ENCODE measurements around the gene CYFIP2.

Gene CYFIP2

GRCh38 chr5:157267761-157268480 lies 2.0 kb downstream of the CYFIP2 start:
- H3K36me3 Mint-ChIP-seq (ENCODE audit: insufficient read depth), result peaks cover 55% of the 10 kb centered on the region

DNA sequence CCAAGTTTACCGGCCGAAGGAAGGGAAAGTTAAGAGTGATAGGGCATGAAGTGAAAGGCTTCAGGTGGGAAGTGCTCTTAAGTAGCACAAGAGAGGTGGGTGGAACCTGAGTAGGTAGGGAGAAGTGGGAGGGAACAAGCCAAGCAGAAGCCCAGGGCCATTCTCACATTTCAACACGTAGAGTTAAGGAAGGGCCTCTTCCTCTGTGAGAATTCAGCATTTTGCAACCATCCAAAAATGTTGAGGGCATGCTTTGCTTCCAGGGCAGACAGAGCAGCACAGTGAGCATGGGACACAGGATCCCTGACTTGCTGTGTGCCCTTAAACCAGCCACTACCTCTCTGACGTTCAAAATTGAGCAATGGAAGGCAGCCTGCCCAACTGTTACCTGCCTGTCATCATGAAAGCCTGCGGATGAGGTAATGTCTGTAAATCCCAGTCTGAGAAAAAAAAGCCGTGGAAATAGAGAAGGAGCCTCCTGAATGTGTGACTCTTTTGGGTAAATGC lies 3.3 kb downstream of the CYFIP2 start:
- Mint-ChIP-seq H3K27ac (peak overlapping the region; percentile 96 to 98), H3K4me1 (ENCODE audit: low read depth in 2 of 2) (peaks cover 75 to 76% of the 10 kb centered on the region in 2 donors), H3K4me3 (peak overlapping the region; percentile 84 to 93), H3K27me3 (no peaks in the 10 kb centered on the region), H3K9me3 (no peaks in the 10 kb centered on the region), H3K36me3 (ENCODE audit: insufficient read depth) (peaks cover 61% of the 10 kb centered on the region)
- ATAC-seq (replicated peaks), result no peak
- DNase-seq, result no peak

More at GRCh38 chr5:157267761-157268480, 2.0 kb downstream of the CYFIP2 start:
- Mint-ChIP-seq H3K4me1 (ENCODE audit: low read depth in 2 of 2) (peaks cover 69% of the 10 kb centered on the region in 2 donors), H3K27ac (peak overlapping the region; percentile 96 to 98), H3K9me3 (no peaks in the 10 kb centered on the region), H3K27me3 (no peaks in the 10 kb centered on the region), H3K4me3 (peak overlapping the region; percentile 84 to 93)
- DNase-seq, result no peak
- ATAC-seq (replicated peaks), result no peak

GRCh38 chr5:157269761-157270272 lies 3.9 kb downstream of the CYFIP2 start:
- peaks cover 75 to 76% of the 10 kb centered on the region in 2 donors for H3K4me1 Mint-ChIP-seq (ENCODE audit: low read depth in 2 of 2)
- no peaks in the 10 kb centered on the region for H3K9me3 Mint-ChIP-seq
- H3K36me3 Mint-ChIP-seq (ENCODE audit: insufficient read depth), result peaks cover 59% of the 10 kb centered on the region
- ATAC-seq (replicated peaks) (no peak), DNase-seq (no peak)
- H3K27ac Mint-ChIP-seq, result peak overlapping the region; percentile 96 to 98
- H3K27me3 Mint-ChIP-seq, result no peaks in the 10 kb centered on the region
- H3K4me3 Mint-ChIP-seq, result peak overlapping the region; percentile 84 to 93

DNA sequence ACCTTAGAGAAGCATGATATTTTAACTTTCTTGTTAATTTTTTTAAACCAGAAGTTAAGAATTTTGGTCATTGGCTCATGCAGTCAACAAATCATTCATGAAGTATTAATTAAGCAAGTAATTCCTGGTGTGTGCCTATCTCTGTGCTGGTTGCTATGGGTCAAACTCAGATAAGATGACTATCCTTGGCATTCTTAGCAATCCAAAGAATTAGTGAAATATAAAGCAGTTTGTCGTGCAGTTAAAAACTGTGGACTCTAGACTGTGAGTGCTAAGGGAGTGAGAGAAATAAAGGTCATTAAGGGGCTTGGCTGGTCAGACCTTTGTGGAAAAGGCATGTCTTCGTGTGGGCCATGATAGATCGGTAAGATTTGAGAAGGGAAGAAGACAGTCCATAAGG lies 4.8 kb downstream of the CYFIP2 start:
- DNase-seq (no peak), ATAC-seq (replicated peaks) (no peak)
- peak overlapping the region; percentile 84 to 93 for H3K4me3 Mint-ChIP-seq
- peaks cover 72 to 78% of the 10 kb centered on the region in 2 donors for H3K4me1 Mint-ChIP-seq (ENCODE audit: low read depth in 2 of 2)
- no peaks in the 10 kb centered on the region for H3K9me3 Mint-ChIP-seq
- peak overlapping the region; percentile 96 to 98 for H3K27ac Mint-ChIP-seq
- no peaks in the 10 kb centered on the region for H3K27me3 Mint-ChIP-seq
- H3K36me3 Mint-ChIP-seq (ENCODE audit: insufficient read depth), result peaks cover 51% of the 10 kb centered on the region

GRCh38 chr5:157271740-157272271 lies 5.9 kb downstream of the CYFIP2 start:
- Mint-ChIP-seq H3K9me3 (no peaks in the 10 kb centered on the region), H3K36me3 (ENCODE audit: insufficient read depth) (peaks cover 45% of the 10 kb centered on the region), H3K27ac (peak overlapping the region; percentile 96 to 98), H3K27me3 (no peaks in the 10 kb centered on the region), H3K4me1 (ENCODE audit: low read depth in 2 of 2) (peaks cover 75 to 88% of the 10 kb centered on the region in 2 donors), H3K4me3 (peak overlapping the region; percentile 84 to 93)
- peak; percentile 90 for ATAC-seq (replicated peaks)
- DNase-seq, result peak; percentile 85 to 87 (median 86)

DNA sequence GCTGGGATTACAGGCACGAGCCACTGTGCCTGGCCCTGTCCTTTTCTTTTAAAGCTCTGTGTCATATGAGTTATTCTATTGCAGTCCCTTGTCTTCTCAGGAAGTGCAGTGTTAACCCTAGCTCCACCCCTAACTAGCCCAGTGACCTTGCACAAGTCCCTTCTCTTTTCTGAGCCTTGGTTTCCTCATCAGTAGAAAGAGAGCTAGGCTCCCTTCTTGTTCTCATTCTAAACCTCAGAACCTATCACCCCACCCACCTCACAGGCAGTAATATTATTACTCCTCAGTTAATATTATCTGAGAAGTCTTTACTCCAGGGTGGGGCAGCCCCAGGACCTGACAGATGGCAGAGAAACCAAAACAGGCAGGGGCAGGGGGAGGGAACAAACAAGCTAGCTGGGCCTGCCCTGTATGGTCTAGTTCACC lies 7.2 kb downstream of the CYFIP2 start:
- H3K27ac Mint-ChIP-seq, result peak overlapping the region; percentile 96 to 98
- H3K9me3 Mint-ChIP-seq, result no peaks in the 10 kb centered on the region
- peaks cover 69 to 89% of the 10 kb centered on the region in 2 donors for H3K4me1 Mint-ChIP-seq (ENCODE audit: low read depth in 2 of 2)
- DNase-seq (peak in 1 of 3 experiments; percentile 25), ATAC-seq (replicated peaks) (peak; percentile 13)
- peak overlapping the region; percentile 84 to 93 for H3K4me3 Mint-ChIP-seq
- no peaks in the 10 kb centered on the region for H3K27me3 Mint-ChIP-seq
- peaks cover 36% of the 10 kb centered on the region for H3K36me3 Mint-ChIP-seq (ENCODE audit: insufficient read depth)

GRCh38 chr5:157275403-157275802 lies 9.5 kb downstream of the CYFIP2 start:
- peak overlapping the region in 1 of 2 donors; percentile 96 for H3K27ac Mint-ChIP-seq
- H3K9me3 Mint-ChIP-seq, result no peaks in the 10 kb centered on the region
- peaks cover 58 to 87% of the 10 kb centered on the region in 2 donors for H3K4me1 Mint-ChIP-seq (ENCODE audit: low read depth in 2 of 2)
- ATAC-seq (replicated peaks) (no peak), DNase-seq (no peak)
- H3K4me3 Mint-ChIP-seq, result peak overlapping the region in 1 of 2 donors; percentile 29
- H3K36me3 Mint-ChIP-seq (ENCODE audit: insufficient read depth), result peaks cover 29% of the 10 kb centered on the region
- H3K27me3 Mint-ChIP-seq, result no peaks in the 10 kb centered on the region

DNA sequence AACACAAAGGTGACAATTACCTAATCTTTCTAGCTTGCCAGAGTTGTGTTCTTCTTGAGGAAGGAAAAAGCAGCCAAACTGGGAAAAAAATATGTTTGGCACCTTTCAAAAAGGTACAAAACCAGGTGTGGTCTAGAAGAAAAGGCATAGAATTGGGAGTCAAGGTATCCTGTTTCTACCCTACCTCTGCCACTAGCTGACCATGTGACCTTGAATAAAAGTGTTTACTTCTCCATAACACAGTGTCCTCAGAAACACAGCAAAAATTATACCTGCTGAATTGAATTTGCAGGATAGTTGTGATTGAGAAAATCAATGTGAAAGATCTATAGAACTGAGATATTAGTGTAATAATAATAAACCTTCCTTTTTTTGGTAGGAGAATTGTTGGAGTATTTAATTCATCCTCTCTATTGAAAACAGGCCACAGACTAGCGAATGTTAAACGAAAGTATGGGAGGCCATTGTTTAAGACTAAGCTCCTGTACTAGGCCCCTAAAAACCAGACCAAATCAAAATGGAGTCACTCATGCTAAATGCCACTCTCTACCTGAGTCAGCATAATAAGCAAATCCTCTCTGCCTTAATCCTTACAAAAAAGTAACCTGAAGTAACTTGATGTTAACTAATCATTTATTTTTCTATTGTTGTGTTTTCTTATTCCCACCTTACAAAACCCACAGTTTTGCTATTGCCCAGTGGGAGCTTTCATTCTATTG lies 12.6 kb downstream of the CYFIP2 start:
- Mint-ChIP-seq H3K36me3 (ENCODE audit: insufficient read depth) (peaks cover 14% of the 10 kb centered on the region), H3K27ac (peak overlapping the region in 1 of 2 donors; percentile 45), H3K4me3 (peak overlapping the region in 1 of 2 donors; percentile 0), H3K9me3 (no peaks in the 10 kb centered on the region), H3K27me3 (no peaks in the 10 kb centered on the region), H3K4me1 (ENCODE audit: low read depth in 2 of 2) (peaks cover 57 to 85% of the 10 kb centered on the region in 2 donors)
- ATAC-seq (replicated peaks), result no peak
- DNase-seq, result no peak

- Mint-ChIP-seq H3K4me1 (ENCODE audit: low read depth in 2 of 2) (peaks cover 56 to 87% of the 10 kb centered on the region in 2 donors), H3K27ac (peak overlapping the region; percentile 58 to 76), H3K4me3 (peak overlapping the region; percentile 26 to 28), H3K36me3 (ENCODE audit: insufficient read depth) (peaks cover 11% of the 10 kb centered on the region), H3K27me3 (no peaks in the 10 kb centered on the region), H3K9me3 (no peaks in the 10 kb centered on the region)
- ATAC-seq (replicated peaks) (no peak), DNase-seq (no peak)
Observed at GRCh38 chr5:157279605-157280239, 13.8 kb downstream of the CYFIP2 start.

DNA sequence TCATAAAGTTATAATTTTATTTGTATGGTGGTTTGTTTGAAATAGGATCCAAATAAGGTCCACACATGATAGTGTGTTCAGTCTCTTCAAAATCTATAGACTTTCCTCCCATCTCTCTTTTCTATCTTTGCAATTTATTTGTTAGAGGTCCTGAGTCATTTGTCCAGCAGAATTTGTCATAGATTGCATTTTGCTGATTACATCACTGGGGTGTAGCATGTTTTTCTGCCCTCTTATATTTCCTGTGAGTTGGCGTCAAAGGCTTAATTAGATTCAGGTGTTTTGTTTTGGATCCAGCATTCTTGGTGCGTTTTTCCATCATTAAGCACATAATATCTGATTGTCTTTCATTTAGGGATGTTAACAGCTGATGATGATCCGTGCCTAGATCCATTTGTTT lies 15.0 kb downstream of the CYFIP2 start:
- Mint-ChIP-seq H3K27ac (peak overlapping the region; percentile 58 to 76), H3K9me3 (no peaks in the 10 kb centered on the region), H3K4me1 (ENCODE audit: low read depth in 2 of 2) (peaks cover 57 to 83% of the 10 kb centered on the region in 2 donors), H3K4me3 (peak overlapping the region; percentile 26 to 47), H3K36me3 (ENCODE audit: insufficient read depth) (peaks cover 19% of the 10 kb centered on the region), H3K27me3 (no peaks in the 10 kb centered on the region)
- ATAC-seq (replicated peaks) (no peak), DNase-seq (no peak)

DNA sequence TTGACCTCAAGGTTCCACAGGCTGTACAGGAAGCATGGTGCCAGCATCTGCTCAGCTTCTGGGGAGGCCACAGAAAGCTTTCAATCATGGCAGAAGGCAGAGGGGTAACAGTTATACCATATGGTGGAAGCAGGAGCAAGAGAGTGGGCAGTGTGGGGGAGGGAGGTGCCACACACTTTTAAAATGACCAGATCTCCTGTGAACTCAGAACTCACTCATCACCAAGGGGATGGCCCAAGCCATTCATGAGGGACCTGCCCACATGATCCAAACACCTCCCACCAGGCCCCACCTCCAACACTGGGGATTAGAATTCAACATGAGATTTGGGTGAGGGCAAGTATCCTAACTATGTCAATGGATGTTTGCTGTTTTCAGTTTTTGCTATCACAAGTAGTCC lies 16.2 kb downstream of the CYFIP2 start:
- Mint-ChIP-seq H3K9me3 (no peaks in the 10 kb centered on the region), H3K4me1 (ENCODE audit: low read depth in 2 of 2) (peaks cover 51 to 70% of the 10 kb centered on the region in 2 donors), H3K27me3 (no peaks in the 10 kb centered on the region), H3K27ac (peak overlapping the region; percentile 58 to 76), H3K4me3 (peak overlapping the region; percentile 21 to 50), H3K36me3 (ENCODE audit: insufficient read depth) (peaks cover 27% of the 10 kb centered on the region)
- no peak for DNase-seq
- ATAC-seq (replicated peaks), result no peak

- DNase-seq (peak in 1 of 3 experiments; percentile 19), ATAC-seq (replicated peaks) (peak; percentile 96)
- peaks cover 43 to 67% of the 10 kb centered on the region in 2 donors for H3K4me1 Mint-ChIP-seq (ENCODE audit: low read depth in 2 of 2)
- H3K4me3 Mint-ChIP-seq, result peak overlapping the region; percentile 15 to 28
- H3K27me3 Mint-ChIP-seq, result no peaks in the 10 kb centered on the region
- H3K36me3 Mint-ChIP-seq (ENCODE audit: insufficient read depth), result peaks cover 38% of the 10 kb centered on the region
- H3K27ac Mint-ChIP-seq, result peak overlapping the region; percentile 24 to 76
- no peaks in the 10 kb centered on the region for H3K9me3 Mint-ChIP-seq
Observed at GRCh38 chr5:157283434-157283833, 17.5 kb downstream of the CYFIP2 start.
